Globus pallidus (tissue), 1 donor: ENCODE data around the gene CNTN4.

Source experiments
- DNase-seq: peaks from one replicate; pipeline ENCODE4 v3.0.0-alpha.2; 2015; ENCODE audit warnings: low spot score

Gene CNTN4

DNA sequence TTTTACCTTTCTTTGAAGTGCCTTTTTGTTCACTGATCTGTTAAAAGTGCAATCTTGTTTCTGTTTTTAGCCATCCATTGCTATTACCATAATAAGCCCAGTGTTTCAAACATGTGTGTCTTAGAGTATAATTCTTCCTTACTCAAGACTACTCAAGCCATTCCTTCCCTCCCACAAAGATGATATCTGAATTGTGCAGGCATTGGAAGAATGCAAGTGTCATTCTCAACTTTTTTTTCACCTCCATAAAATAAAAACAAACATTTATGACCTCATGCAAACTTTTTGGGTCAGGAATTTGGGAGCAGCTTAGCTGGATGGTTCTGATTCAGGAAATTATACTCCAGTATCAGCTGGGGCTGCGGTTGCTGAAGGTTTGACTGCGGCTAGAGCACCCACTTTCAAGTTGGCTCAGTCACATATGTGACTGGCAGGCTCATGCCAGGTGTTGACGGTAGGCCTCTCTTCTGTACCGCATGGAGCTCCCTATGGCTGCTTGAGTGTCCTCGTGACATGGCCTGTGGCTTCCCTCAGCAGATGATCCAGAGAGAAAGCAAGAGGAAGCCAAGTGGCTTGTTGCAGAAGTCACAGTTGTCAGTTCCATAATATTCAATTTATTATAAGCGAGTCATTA lies 490.8 kb downstream of the CNTN4 start:
- no peak for DNase-seq

DNA sequence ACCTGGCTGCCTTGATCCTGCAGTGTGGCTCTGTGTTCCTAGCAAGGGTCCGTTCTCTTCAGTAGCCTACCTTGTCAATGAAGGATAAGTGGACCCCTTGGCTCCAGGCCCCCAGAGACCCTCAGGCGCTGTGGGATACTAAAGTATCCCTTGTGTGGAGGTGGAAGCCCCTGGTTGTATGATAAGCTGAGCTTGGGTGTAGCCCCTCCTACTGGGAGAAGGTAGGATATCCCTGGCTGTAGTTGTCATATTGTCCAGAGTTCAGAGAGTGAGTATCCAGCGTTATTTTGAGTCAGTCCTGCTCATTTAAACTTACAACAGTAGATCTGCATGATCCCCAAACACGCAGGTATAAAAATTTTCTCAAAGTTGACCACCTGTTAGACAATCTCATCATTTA lies 496.8 kb downstream of the CNTN4 start:
- DNase-seq = no peak

DNA sequence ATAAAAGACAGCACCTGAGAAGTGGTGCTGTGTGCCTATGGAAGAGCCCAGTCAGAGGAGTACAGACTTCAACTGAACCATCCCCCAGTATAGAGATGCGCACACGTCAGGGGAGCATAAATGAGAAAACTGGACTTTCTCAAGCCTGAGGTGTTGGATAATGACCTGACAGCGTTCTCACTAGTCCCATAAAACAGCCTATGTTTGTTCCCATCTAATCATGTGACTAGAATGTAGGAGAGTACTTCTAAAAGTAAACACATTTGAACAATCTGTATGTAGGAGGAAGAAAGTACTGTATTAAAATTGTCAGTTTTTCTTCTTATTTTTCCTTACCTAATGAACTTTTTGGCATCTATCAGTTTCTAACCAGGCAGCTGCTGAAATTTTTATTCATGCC lies 498.9 kb downstream of the CNTN4 start:
- no peak for DNase-seq

DNA sequence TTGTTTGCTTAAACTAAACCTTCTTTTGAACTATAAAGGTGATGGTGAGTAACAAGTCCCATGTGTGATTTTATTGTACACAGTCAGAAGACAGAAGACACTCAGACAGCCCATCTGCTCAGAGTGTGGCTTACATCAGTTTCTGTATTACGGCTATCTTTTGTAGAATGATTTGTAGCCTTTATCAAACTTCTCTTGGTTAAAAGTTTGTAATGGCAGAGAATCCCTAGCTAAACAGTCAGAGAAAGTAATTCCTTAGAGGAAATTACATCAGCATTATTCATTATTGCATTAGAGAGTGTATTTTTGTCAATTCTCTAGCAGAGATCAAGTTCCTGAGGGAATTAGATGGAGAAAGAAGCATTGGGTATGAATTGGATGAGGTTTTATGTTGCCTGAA lies 500.8 kb downstream of the CNTN4 start:
- no peak for DNase-seq

DNA sequence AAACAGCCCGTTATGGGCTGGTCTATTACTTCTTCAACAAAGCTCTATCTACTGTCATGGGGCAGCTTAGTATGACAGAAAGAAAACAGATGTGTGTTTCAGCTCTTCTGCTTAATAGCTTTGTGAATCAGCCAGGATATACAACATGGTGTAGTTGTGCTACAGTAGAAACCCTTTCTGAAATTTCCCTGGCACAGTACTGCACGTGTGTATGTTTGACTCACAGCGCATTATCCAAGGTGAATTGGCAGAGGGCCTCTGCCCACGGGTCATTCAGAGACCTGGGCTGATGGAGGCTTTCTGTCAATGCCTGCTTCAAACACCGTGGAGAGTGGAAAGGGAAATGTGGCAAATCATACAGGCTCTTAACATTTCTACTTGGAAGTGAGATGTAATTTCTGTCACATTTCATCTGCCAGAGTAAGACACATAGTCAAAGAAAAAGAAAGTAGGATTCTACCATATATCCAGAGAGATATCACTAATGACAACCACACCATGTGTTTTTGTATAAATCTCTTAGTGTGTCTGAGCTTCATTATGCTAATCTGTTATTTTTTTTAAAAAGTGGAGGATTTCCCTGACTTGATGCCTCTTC lies 505.1 kb downstream of the CNTN4 start:
- DNase-seq = no peak

DNA sequence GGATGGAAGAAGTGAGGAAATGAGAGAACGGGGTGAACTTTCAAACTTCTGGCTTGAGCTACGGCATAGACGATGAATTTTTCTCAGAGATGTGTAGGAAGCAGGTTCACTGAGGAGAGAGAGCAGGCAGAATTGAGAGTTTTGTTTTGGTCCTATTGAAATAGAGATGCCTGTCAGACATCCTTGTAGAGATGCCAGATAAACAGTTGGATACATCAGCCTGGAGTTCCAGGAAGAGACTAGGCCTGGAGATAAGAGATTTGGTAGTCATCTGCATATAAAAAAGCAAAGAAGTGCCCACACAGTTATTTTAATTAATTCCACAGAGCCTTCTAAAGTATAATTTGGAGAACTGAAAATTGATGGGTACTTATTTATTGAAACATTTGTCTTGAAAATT lies 515.9 kb downstream of the CNTN4 start:
- DNase-seq = no peak

DNA sequence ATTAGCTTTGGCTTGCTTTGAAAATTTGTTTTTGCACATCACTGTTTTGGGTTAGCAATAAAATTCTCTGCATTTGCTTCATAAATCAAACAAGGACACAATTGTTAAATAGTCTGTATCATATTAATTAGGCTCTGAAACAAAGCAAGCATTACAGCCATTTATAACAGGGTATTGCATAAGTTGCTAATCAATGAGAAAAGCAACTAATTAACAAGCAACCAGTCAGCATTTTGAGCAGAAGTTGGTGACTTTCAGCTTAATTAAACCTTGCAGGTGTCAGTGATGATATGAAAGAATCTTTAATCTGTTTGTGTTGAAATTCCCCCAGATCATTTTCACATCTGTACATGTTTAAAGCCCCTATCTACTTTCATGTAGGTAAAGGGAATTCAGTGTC lies 516.4 kb downstream of the CNTN4 start:
- DNase-seq = no peak

- no peak for DNase-seq
These were observed 524.8 kb downstream of the CNTN4 start for GRCh38 chr3:2623436-2623835.

- no peak for DNase-seq
These were observed 529.5 kb downstream of the CNTN4 start for GRCh38 chr3:2628117-2628516.

- no peak for DNase-seq
These were observed 536.8 kb downstream of the CNTN4 start for GRCh38 chr3:2635511-2635910.

DNA sequence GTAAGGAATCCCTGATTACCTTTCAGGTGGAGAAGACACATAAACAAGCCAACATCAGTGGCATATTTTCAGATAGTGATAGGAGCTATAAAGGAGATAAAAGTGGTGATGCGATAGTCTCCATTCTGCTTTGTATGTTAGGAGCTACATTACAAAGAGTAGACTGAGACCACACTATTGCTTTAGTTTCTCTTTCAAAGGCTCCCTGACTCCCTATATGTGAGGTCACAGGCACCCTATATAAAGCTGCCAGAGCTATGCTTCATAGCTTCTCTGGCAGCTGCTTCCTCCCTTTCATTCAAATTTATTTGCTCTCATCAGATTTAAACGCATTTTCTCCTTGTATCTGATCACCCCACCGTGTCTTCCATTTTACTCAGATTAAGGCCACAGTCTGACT lies 544.9 kb downstream of the CNTN4 start:
- no peak for DNase-seq

GRCh38 chr3:2645001-2645400 lies 546.3 kb downstream of the CNTN4 start:
- no peak for DNase-seq

DNA sequence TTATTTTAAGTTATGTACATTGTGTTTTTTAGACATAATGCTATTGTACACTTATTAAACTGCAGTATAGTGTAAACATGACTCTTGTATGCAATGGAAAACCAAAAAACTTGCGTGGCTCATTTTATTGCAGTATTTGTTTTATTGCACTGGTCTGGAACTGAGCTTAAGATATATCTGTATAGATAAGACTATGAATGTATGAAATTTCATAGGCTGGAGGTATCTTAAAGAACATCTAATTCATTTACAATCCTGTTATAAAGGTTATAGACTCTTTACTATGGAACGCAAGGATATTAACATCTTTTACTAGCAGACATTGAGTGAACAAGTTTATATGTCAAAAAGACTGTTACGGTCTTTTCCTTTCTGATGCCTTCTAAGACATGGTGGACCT lies 552.1 kb downstream of the CNTN4 start:
- no peak for DNase-seq

GRCh38 chr3:2652386-2652785 lies 553.7 kb downstream of the CNTN4 start:
- no peak for DNase-seq

GRCh38 chr3:2653706-2654105 lies 555.0 kb downstream of the CNTN4 start:
- no peak for DNase-seq

DNA sequence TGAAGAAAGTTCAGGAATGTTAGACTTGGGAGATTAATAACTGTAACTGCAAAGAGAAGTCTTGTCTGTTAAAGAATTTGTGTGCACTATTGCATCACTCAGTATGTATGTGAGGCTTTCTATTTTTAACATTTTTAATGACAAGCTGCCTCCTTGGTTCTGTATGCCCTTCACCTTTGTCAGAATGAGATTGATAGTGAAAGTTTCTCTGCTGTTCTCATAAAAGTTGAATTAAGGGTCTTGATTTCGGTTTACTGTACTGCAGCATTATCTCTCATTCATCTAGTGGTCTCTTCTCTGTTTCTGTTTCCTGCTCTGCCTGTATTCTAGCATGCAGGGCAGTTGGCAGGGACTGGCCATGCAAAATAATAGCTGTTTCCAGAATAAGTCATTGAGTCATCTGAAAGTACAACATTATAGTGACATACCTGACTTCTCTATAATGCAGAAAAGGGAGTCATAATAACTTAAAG lies 556.6 kb downstream of the CNTN4 start:
- DNase-seq = no peak

- no peak for DNase-seq
These were observed 558.4 kb downstream of the CNTN4 start for GRCh38 chr3:2656806-2657777.

DNA sequence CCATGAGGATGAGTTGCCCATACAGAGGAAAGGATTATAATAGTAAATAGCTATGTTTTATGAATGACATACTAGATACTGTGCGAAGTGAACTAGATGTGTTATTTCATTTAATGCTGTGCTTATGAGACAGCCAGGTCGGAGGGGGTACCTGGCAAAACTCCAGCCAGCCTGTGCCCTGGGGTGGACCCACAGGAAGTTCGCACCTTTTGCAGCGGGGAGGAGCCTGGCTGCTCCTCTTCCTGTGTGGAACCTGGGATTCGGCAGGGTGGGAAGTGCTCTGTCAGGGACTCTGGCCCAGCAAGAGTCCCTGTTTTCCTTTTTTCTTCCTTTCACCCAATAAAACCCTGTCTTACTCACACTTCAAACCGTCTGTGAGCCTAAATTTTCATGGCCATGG lies 559.3 kb downstream of the CNTN4 start:
- no peak for DNase-seq

DNA sequence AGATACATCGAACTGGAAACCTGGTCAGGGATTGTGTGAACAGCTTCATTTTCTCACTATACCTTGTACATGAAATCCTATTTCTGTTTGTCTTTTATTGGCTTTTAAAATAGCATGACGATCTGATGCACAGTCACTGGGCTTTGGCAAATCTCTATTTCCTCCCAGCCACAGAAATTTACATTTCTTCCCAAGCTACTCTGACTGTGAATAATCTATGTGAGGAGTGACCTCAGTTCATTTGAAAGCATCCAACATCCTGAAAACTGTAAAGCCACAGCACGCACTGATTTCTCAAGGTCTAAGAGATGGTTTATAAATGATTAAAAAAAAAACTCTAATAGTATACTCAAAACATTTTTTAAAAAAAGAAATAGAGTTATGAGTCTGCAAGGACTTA lies 561.2 kb downstream of the CNTN4 start:
- DNase-seq = no peak

GRCh38 chr3:2661078-2661477 lies 562.4 kb downstream of the CNTN4 start:
- DNase-seq = no peak

GRCh38 chr3:2677501-2677900 lies 578.8 kb downstream of the CNTN4 start:
- no peak for DNase-seq

DNA sequence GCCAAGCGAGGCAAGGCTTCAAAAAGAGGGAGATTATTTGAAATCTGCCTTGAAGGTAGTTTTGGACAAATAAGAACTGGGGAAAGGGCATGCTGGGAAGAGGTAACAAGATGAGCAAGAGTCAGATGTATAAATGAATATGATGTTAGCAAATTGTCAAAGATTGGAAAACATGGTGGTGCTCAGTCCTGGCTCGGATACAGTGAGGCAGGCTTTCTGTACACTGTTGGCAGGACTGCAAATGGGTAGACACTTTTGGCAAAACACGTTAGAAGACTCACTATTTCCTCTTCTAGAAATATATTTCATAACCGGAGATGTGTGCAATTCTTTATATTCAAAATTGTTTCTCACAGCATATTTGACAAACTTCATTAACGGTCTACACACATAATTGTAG lies 581.6 kb downstream of the CNTN4 start:
- DNase-seq = no peak

GRCh38 chr3:2684046-2684445 lies 585.4 kb downstream of the CNTN4 start:
- no peak for DNase-seq
